Activated naive CD8-positive, alpha-beta T cell treated with anti-CD3 and anti-CD28 coated beads, Interleukin-2, amount 10 ng/mL, durations not matched to agents 7 days and 5 days (primary cell): Measurements from ENCODE around the gene LGALSL. TPM values are rescaled to one million over a fixed set of nuclear protein-coding genes. Genes with fewer than 3 reads are reported as not detected.
A peak's percentile ranks its signal among the peaks of the same experiment; 100 is the strongest.

Source experiments
- ATAC-seq: fragments of 150-1000 bp; cut with Tn5 transposase; one replicate; pipeline ENCODE4 v1.10.0; 2021; ENCODE audit warnings: low read depth, moderate library complexity
- POLR2A ChIA-PET: fragments of 350-600 bp; sonication (Branson Sonifier 250); formaldehyde crosslinking; loops from one replicate; lab custom pipeline; 2021; ENCODE audit warnings: antibody characterized with exemption; lab: Charles Lee
- DNase-seq: peaks from one replicate; pipeline ENCODE4 v3.0.0; 2021
- H3K27ac Mint-ChIP-seq: one replicate; pipeline ENCODE4 v1.8.0; 2022; ENCODE audit warnings: mild to moderate bottlenecking, mixed read lengths
- H3K27me3 Mint-ChIP-seq: one replicate; pipeline ENCODE4 v1.8.0; 2022; ENCODE audit warnings: mild to moderate bottlenecking, moderate library complexity, mixed read lengths
- H3K36me3 Mint-ChIP-seq: one replicate; pipeline ENCODE4 v1.8.0; 2021; ENCODE audit warnings: mild to moderate bottlenecking, mixed read lengths
- H3K4me1 Mint-ChIP-seq: one replicate; pipeline ENCODE4 v1.8.0; 2021; ENCODE audit warnings: mixed read lengths
- H3K4me3 Mint-ChIP-seq: one replicate; pipeline ENCODE4 v1.8.0; 2022; ENCODE audit warnings: mild to moderate bottlenecking, moderate library complexity, mixed read lengths
- H3K9me3 Mint-ChIP-seq: one replicate; pipeline ENCODE4 v1.8.0; 2021; ENCODE audit warnings: mixed read lengths
- total RNA-seq, 2 experiments: library from RNA; stranded (reverse); gene quantifications; one replicate each; pipeline ENCODE4 v1.2.3, GENCODE V29; 2021

The LGALSL gene
- total RNA-seq, 2 experiments from 2014 or later, result 0.19 to 0.43 TPM

DNA sequence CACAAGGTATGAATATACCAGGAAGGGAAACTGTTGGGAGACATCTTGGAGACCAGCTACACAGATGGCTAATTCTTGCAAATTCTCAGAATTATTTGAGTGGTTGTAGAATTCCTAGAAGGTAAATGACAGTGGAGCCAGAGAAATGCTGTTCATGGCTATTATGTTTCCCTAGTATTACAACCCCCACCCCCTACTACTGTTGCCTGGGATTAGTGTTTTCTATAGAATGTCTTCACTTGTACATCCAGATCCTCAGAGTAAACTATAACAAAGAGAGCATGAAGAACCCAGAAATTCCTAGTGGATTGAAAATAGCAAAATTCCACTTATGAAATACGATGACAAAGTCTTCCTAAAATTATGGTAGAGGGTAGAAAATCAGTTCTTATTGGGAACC lies 15.3 kb downstream of the LGALSL start:
- no peak for DNase-seq
- POLR2A ChIA-PET, result no interaction called here
- H3K27me3 Mint-ChIP-seq, result peaks cover 8% of the 10 kb centered on the region
- H3K27ac Mint-ChIP-seq, result no peak overlapping the region
- no peaks in the 10 kb centered on the region for H3K9me3 Mint-ChIP-seq
- ATAC-seq, result no peak
- H3K36me3 Mint-ChIP-seq, result no peaks in the 10 kb centered on the region
- peaks cover 9% of the 10 kb centered on the region for H3K4me1 Mint-ChIP-seq
- H3K4me3 Mint-ChIP-seq, result no peak overlapping the region

DNA sequence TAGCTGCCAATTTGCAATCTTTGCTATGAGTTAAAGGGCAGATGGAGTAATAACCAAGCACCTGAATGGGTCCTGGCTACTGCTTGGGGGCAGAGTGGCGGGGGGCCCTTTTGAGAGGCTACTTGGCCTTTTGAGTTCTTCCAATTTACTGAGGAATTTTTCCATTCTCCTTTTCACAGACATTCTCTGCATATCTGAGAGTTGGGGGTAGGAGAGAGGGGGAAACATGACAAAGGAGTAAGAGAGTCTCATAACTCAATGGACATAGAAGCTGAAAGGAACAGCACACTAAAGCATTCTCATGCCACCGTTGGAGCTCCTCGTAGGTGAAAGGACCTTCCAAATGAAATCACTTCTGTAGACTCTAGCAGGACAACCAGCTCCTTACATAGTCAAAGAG lies 16.1 kb downstream of the LGALSL start:
- no peaks in the 10 kb centered on the region for H3K36me3 Mint-ChIP-seq
- H3K27ac Mint-ChIP-seq, result no peak overlapping the region
- peaks cover 13% of the 10 kb centered on the region for H3K27me3 Mint-ChIP-seq
- POLR2A ChIA-PET, result no interaction called here
- no peak for ATAC-seq
- no peak overlapping the region for H3K4me3 Mint-ChIP-seq
- no peaks in the 10 kb centered on the region for H3K9me3 Mint-ChIP-seq
- peaks cover 14% of the 10 kb centered on the region for H3K4me1 Mint-ChIP-seq
- DNase-seq, result no peak

DNA sequence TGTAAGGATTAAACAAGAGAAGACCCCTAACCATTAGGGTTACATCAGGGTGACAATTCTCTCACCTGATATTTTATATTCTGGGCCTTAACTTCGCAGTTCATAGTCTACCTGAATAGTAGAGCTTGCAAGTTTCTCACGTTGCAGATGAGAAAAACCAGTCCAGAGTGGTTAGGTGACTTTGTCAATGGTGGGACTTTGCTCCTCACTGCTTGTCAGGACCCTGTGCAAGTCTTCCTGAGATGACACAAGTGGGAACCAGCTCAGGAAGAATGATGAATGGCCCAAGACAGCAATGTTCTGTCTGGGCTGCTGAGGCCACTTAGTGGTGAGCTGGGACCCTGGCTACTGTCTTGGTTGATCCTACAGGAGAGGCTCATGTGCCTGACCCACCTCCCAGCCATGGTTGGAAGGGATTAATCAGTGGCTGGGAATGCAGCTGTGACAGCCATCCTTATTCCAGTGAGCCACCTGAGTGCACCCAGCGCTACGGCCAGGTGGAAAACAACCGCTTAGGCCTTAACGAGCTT lies 16.9 kb downstream of the LGALSL start:
- Mint-ChIP-seq H3K27ac (no peak overlapping the region), H3K4me3 (no peak overlapping the region), H3K9me3 (no peaks in the 10 kb centered on the region), H3K27me3 (peaks cover 18% of the 10 kb centered on the region), H3K4me1 (peaks cover 14% of the 10 kb centered on the region), H3K36me3 (no peaks in the 10 kb centered on the region)
- no peak for DNase-seq
- no peak for ATAC-seq
- POLR2A ChIA-PET, result no interaction called here

DNA sequence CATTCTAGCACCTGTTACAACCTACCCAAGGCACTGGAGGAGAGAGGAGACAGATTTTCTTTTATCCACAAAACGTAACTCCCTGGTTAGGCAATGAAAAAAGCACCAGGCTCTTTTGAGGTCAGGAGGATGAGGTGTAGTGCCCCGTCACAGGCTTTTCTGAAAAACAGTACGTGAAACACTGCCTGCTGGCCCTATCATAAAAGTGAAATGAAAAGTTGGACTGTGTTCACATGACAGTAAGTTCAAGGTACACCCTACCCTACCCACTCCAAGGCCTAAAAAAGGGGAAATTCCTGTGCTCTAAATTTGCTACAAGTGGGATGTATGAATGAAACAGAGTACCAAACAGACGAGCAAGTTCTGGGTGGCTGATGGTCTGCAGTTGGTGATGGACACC lies 17.6 kb downstream of the LGALSL start:
- DNase-seq (no peak), ATAC-seq (no peak)
- Mint-ChIP-seq H3K9me3 (no peaks in the 10 kb centered on the region), H3K27ac (no peak overlapping the region), H3K27me3 (peaks cover 22% of the 10 kb centered on the region), H3K4me1 (peaks cover 14% of the 10 kb centered on the region), H3K36me3 (no peaks in the 10 kb centered on the region), H3K4me3 (no peak overlapping the region)
- POLR2A ChIA-PET, result no interaction called here

DNA sequence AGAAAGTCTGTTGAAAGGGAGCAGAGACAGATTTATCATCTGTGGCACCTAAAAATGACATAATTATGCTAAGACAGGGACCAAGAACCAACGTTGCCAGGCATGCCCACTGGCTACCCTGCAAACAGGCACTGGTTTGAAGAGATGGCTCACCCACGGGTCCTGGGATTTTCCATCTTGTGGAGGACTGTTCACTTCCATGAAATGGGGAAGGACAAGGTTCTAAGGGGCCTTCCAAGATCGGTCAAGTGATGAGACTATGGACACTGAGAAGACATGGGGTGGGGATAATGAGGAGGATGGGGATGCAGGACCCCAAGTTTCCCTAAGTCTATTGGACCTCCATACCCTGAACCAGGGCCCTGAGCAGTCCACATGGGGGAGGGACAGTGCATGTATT lies 18.9 kb downstream of the LGALSL start:
- H3K4me3 Mint-ChIP-seq, result no peak overlapping the region
- POLR2A ChIA-PET, result no interaction called here
- ATAC-seq (no peak), DNase-seq (no peak)
- no peak overlapping the region for H3K27ac Mint-ChIP-seq
- H3K27me3 Mint-ChIP-seq, result peaks cover 22% of the 10 kb centered on the region
- H3K4me1 Mint-ChIP-seq, result peaks cover 12% of the 10 kb centered on the region
- H3K36me3 Mint-ChIP-seq, result no peaks in the 10 kb centered on the region
- no peaks in the 10 kb centered on the region for H3K9me3 Mint-ChIP-seq

DNA sequence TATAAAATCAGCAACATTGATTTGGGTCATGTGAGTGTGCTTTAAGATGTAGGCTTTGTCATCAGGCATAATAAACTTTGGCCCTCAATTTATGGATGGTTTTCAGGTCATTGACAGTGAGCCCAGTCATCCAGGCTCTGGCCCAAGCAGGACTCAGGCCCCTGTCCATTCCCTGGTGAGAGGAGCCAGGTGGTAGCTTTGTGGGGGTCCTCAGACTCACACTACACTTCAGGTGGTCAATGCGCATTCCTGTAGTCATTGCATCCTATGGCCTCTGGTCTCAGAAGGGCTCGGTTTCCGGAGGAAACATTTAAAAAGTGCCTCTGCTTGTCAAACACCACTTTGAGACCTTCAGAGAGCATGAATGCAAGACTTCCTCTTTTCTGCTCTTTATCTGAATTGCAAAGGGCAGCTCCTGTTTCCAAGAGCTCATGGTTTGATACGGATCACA lies 20.2 kb downstream of the LGALSL start:
- no peak for DNase-seq
- Mint-ChIP-seq H3K36me3 (no peaks in the 10 kb centered on the region), H3K9me3 (no peaks in the 10 kb centered on the region), H3K4me3 (no peak overlapping the region), H3K4me1 (peaks cover 24% of the 10 kb centered on the region), H3K27ac (no peak overlapping the region), H3K27me3 (peaks cover 21% of the 10 kb centered on the region)
- POLR2A ChIA-PET, result no interaction called here
- no peak for ATAC-seq

DNA sequence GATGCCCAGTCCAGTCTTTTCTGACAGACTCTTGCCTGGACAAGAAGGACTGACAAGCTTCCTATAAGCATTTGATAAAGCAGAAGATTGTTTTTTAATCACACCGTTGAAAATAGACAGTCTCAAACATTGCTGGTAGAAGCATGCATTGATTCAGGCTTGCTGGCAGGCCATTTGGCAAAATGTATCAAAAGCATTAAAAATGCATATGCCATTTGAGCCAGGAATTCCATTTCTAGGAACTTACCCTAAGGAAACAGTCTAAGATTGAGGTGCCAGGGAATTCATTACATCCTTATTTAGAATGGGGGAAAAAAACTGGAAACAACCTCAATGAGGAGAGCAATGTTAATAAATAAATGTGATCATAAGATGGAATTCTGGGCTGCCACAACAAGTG lies 20.7 kb downstream of the LGALSL start:
- POLR2A ChIA-PET, result no interaction called here
- Mint-ChIP-seq H3K4me3 (no peak overlapping the region), H3K36me3 (no peaks in the 10 kb centered on the region), H3K4me1 (peaks cover 28% of the 10 kb centered on the region), H3K9me3 (no peaks in the 10 kb centered on the region), H3K27me3 (peaks cover 21% of the 10 kb centered on the region), H3K27ac (no peak overlapping the region)
- ATAC-seq, result no peak
- no peak for DNase-seq

DNA sequence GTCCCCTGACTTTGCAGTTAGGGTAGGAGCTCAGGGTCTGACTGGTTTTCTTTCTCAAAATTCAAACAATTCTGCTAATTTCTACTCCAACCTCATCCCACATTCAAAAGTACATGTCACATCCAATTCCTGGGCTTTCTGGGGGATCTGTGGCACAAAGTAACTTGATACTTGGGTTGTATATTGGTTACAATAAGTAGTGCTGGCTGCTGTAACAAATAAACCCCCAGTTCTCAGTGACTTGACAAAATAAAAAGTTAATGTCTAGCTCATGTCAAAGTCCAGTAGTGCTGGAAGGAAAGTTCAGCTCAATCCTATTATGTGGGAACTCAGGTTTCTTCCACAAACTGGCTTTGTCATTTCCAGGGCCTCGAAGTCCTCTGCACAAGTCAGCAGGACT lies 23.1 kb downstream of the LGALSL start:
- ATAC-seq, result no peak
- H3K27me3 Mint-ChIP-seq, result peaks cover 19% of the 10 kb centered on the region

DNA sequence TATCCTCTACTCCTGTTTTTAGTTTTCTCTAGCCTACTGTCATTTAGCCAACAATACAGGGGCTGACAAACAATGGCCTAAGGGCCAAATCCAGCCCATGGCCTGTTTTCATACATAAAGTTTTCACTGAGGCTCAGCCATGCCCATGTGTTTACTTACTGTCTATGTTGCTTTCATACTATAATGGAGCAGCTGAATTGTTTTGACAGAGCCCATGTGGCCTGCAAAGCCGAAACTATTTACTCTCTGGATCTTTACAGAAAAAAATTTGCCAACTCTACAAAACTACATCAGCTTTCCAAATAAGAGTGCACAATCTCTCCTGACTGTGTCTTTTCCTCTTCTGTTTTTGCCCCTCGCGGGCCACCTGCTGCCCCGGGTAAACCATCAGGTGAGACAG lies 24.0 kb downstream of the LGALSL start:
- Mint-ChIP-seq H3K4me3 (no peak overlapping the region), H3K27ac (no peak overlapping the region)

More for the DNA sequence above, 23.1 kb downstream of the LGALSL start:
- Mint-ChIP-seq H3K36me3 (no peaks in the 10 kb centered on the region), H3K4me1 (peaks cover 33% of the 10 kb centered on the region), H3K27ac (no peak overlapping the region), H3K9me3 (no peaks in the 10 kb centered on the region), H3K4me3 (no peak overlapping the region)
- DNase-seq, result no peak
- POLR2A ChIA-PET, result no interaction called here

DNA sequence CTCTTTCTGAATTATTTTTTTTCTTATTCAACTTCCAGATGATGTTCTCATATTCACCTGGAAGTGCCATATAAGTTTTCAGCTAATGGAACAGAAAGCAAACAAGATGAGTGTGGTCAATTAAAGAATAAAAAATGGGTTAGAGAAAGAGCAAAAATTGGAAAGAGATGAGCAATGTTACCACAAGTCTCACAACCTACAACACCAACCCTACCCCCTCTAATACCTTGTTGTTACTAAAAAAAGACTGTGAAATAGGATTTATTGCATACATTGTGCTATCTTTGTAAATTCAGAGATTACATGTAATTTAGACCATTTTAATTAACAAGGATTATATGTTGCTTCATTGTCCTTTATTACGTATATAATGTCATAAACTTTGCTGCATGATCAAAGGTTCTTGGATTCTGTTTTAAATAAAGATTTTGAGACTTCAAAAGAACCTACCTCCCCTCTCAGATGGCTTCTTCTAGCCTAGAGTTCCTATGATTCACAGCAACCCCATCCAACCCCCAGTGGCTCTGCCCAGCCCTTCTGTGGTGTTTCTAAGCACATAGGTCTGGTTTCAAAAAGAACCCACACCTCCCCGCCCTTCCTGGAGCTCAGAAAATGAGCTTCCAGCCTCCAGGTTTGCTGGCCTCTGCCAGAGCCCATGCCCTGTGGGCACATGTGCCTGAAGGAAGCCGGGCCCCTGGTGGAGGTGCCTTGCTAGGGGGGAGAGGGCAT lies 24.7 kb downstream of the LGALSL start:
- no peak overlapping the region for H3K27ac Mint-ChIP-seq

More for the DNA sequence above, 24.0 kb downstream of the LGALSL start:
- Mint-ChIP-seq H3K4me1 (peaks cover 33% of the 10 kb centered on the region), H3K36me3 (no peaks in the 10 kb centered on the region), H3K27me3 (peaks cover 16% of the 10 kb centered on the region), H3K9me3 (no peaks in the 10 kb centered on the region)
- no peak for DNase-seq
- no peak for ATAC-seq
- POLR2A ChIA-PET, result no interaction called here

DNA sequence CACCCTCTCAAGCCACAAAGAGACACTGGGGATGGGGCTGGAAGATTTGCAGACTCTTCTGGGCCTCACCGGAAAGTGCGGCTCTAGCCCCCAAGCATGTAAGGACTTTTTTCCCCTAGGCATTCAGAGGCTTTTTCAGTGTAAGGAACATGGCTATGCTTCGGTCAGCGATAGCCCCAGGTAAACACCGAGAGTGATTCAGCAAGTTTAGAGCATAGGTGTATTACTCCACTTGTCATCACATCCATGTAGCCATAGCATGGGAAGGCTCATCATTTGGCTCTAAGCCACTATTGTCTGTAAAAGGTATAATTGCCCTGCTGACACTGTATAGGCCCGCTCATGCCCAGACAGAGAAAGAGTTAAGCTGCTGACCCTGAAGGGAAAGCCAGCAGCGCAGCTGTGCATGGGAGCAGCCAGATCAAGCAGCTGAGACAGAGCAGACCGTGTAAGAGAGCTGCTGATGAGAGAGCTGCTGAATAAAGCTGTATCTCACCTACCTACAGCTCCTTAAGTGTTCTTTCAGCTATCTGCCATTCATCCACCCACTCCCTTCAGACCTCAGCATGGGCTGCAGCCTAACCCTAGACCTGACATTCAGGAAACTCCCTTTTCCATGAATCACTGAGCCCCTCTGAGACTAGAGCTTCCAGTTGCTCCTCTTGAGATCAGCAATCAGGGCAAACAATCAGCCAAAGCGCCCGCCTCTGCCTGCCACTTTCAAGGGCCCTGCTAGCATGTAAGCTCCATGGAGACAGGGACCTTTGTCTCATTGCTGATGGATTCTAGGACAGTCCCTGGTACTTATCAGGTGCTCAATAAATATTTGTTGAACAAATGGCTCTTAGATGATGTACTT lies 25.5 kb downstream of the LGALSL start:
- Mint-ChIP-seq H3K9me3 (no peaks in the 10 kb centered on the region), H3K27ac (peak overlapping the region; percentile 44), H3K36me3 (no peaks in the 10 kb centered on the region), H3K4me1 (peaks cover 24% of the 10 kb centered on the region), H3K27me3 (peaks cover 14% of the 10 kb centered on the region), H3K4me3 (no peak overlapping the region)
- POLR2A ChIA-PET, result interaction anchor here (0.9 kb wide), 1 partner anchor 9 kb away, joined by 3 read pairs; no protein-coding TSS in a partner anchor
- ATAC-seq, result no peak
- no peak for DNase-seq

More for the DNA sequence above, 24.7 kb downstream of the LGALSL start:
- H3K9me3 Mint-ChIP-seq, result no peaks in the 10 kb centered on the region
- peaks cover 15% of the 10 kb centered on the region for H3K27me3 Mint-ChIP-seq
- DNase-seq (peak; percentile 35), ATAC-seq (peak; percentile 82)
- POLR2A ChIA-PET, result interaction anchor here (0.9 kb wide), 1 partner anchor 10 kb away, joined by 3 read pairs; no protein-coding TSS in a partner anchor
- no peaks in the 10 kb centered on the region for H3K36me3 Mint-ChIP-seq
- peaks cover 32% of the 10 kb centered on the region for H3K4me1 Mint-ChIP-seq
- peak overlapping the region; percentile 5 for H3K4me3 Mint-ChIP-seq

DNA sequence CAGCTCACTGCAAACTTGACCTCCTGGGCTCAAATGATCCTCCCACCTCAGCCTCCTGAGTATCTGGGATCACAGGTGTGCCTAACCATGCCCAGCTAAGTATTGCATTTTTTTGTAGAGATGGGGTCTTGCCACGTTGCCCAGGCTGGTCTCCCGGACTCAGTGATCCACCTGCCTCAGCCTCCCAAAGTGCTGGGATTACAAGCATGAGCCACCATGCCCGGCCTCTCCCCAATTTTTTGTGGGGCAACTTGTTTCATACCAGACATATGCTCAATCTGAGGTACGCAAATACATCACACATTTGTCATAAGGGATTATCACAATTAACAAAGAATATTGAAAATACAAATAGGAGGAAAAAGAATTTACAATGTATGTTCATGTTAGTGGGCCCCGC lies 27.7 kb downstream of the LGALSL start:
- Mint-ChIP-seq H3K4me3 (no peak overlapping the region), H3K27me3 (peaks cover 5% of the 10 kb centered on the region), H3K4me1 (peaks cover 21% of the 10 kb centered on the region), H3K36me3 (no peaks in the 10 kb centered on the region), H3K9me3 (no peaks in the 10 kb centered on the region), H3K27ac (no peak overlapping the region)
- DNase-seq (no peak), ATAC-seq (no peak)
- POLR2A ChIA-PET, result interaction anchor here (0.7 kb wide), 1 partner anchor 158 kb away, joined by 4 read pairs; no protein-coding TSS in a partner anchor

DNA sequence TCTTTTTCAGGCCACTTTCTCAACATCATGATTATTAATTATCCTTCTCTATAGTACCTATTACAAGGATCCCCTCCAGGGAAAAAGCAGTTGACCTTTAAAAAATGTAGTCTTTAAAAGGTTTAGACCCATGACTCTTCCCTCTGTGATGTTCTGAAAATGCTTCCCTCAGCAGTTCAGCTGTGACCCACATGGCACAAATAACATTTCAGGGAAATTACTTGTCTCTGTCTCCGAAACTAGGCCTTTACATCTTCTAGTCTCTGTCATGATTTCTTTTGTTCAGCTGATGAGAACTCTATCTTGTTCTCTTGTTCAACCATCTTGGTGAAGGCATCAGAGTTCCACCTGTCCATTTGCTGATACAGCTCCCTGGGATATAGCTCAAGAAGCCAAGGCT lies 28.3 kb downstream of the LGALSL start:
- DNase-seq (no peak), ATAC-seq (no peak)
- no peaks in the 10 kb centered on the region for H3K9me3 Mint-ChIP-seq
- H3K27ac Mint-ChIP-seq, result no peak overlapping the region
- H3K36me3 Mint-ChIP-seq, result no peaks in the 10 kb centered on the region
- H3K4me3 Mint-ChIP-seq, result no peak overlapping the region
- peaks cover 7% of the 10 kb centered on the region for H3K27me3 Mint-ChIP-seq
- POLR2A ChIA-PET, result interaction anchor here (0.7 kb wide), 1 partner anchor 157 kb away, joined by 4 read pairs; no protein-coding TSS in a partner anchor
- H3K4me1 Mint-ChIP-seq, result peaks cover 21% of the 10 kb centered on the region
